Naive thymus-derived CD8-positive, alpha-beta T cell (primary cell): ENCODE measurements around the gene ITPK1. TPM values are rescaled to one million over a fixed set of nuclear protein-coding genes. Genes with fewer than 3 reads are reported as not detected.

ENCODE experiments used
- ATAC-seq, 2 donors: fragments of 150-1000 bp; cut with Tn5 transposase in 1 of 2; sonication (Bioruptor Pico), chemical (Tn5 transposase) in 1 of 2; 1 replicate in 1 of 2; 2 replicates in 1 of 2; pipeline ENCODE4 v1.10.0; 2021; ENCODE audit warnings: mild to moderate bottlenecking in 2 of 2, moderate library complexity in 2 of 2
- POLR2A ChIA-PET: fragments of 350-600 bp; sonication (Branson Sonifier 250); formaldehyde crosslinking; loops from one replicate; lab custom pipeline; 2021; ENCODE audit warnings: antibody characterized with exemption; lab: Charles Lee
- DNase-seq, 10 donors: peaks; one replicate each; pipeline versions ENCODE4 v3.0.0 to v3.0.0-alpha.2; 2020 to 2022
- H3K27ac Mint-ChIP-seq, 10 donors: one replicate each; pipeline ENCODE4 v1.8.0; 2020 to 2022; ENCODE audit warnings: mild to moderate bottlenecking in 10 of 10, mixed read lengths in 10 of 10, moderate library complexity in 4 of 10, inconsistent platforms in 1 of 10
- H3K27me3 Mint-ChIP-seq, 5 donors: one replicate each; pipeline ENCODE4 v1.8.0; 2021 to 2022; ENCODE audit warnings: mixed read lengths in 5 of 5
- H3K36me3 Mint-ChIP-seq, 3 donors: one replicate each; pipeline ENCODE4 v1.8.0; 2020 to 2022; ENCODE audit warnings: mixed read lengths in 3 of 3, mild to moderate bottlenecking in 2 of 3, inconsistent platforms in 1 of 3
- H3K4me1 Mint-ChIP-seq, 4 donors: one replicate each; pipeline ENCODE4 v1.8.0; 2021 to 2022; ENCODE audit warnings: mixed read lengths in 4 of 4
- H3K4me3 Mint-ChIP-seq, 10 donors: one replicate each; pipeline ENCODE4 v1.8.0; 2020 to 2022; ENCODE audit warnings: mild to moderate bottlenecking in 10 of 10, mixed read lengths in 10 of 10, moderate library complexity in 6 of 10, inconsistent platforms in 1 of 10
- H3K9me3 Mint-ChIP-seq, 9 donors: one replicate each; pipeline ENCODE4 v1.8.0; 2020 to 2022; ENCODE audit warnings: mixed read lengths in 9 of 9, mild to moderate bottlenecking in 3 of 9, inconsistent platforms in 1 of 9, moderate library complexity in 1 of 9
- polyA plus RNA-seq, 3 donors: library from polyadenylated mRNA; unstranded; fragments of 300-500 nt; fragmentation: Illumina TruSeq; gene quantifications; one replicate each; pipeline ENCODE4 v1.2.3, GENCODE V29; 2021
- total RNA-seq, 8 experiments: library from RNA in 2 of 8; stranded (reverse) in 2 of 8; gene quantifications; one replicate each; pipeline ENCODE4 v1.2.3 and lab custom pipeline; 2021 to 2026

ITPK1 gene
- total and polyA plus RNA-seq, 5 experiments from 2014 or later: 25.3 to 41.1 (median 33.1) TPM

GRCh38 chr14:93054006-93054405, 61.7 kb downstream of the ITPK1 start:
- peak overlapping the region in 7 of 10 donors; percentile 35 to 82 (median 56) for H3K4me3 Mint-ChIP-seq
- POLR2A ChIA-PET: interaction anchor here (0.8 kb wide), 2 partner anchors 20 to 60 kb away, joined by 3 to 4 read pairs; no protein-coding TSS in a partner anchor
- H3K27me3 Mint-ChIP-seq: no peaks in the 10 kb centered on the region
- H3K27ac Mint-ChIP-seq: peak overlapping the region; percentile 58 to 94 (median 84)
- H3K4me1 Mint-ChIP-seq: peaks cover 36 to 63% (median 52%) of the 10 kb centered on the region in 4 donors
- peaks cover 0 to 11% (median 9%) of the 10 kb centered on the region in 3 donors for H3K36me3 Mint-ChIP-seq
- peak; percentile 43 to 72 for ATAC-seq
- no peaks in the 10 kb centered on the region for H3K9me3 Mint-ChIP-seq
- DNase-seq: no peak

DNA sequence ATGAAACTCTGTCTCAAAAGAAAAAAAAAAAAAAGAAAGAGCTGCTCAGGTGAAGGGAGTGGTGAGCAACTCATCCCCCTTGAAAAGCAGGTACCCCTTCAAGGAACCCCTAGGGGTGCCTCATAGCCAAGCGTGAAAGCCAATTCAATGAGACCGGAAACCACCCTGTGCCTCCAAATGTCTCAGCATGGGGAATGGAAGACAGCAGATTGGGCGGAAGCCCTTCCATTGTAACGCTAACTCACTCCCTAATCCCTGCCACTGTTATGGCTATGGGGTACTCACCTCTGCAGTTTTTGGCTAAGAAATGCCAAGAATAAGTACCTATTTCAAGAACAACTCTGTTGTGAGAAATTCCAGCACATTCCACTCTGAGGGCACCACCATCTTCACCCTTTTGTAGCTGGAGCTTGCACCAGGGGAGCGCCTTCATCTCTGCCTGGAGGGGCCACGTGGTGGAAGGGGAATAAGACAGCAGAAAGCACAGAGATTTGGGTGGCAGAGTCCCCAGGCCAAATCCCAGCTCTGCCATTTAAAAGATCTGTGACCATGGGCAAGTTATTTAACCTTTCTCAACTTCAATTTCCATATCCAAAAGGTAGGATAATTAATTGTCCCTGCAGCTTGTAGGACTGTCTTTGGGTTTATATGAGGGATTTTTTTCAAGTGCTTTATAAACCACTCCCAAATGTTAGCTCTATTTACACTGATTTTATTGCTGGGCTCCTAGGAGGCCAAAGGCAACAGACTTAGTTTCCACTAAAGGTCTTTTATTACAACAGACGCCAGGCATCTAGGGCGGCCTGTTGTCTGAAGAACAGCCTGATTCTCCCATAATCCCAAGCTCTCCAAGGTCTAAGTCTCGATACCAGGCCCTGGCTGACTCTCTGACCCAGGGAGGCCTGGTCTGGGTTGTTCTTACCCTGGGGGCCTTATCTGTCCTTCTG, 63.9 kb downstream of the ITPK1 start:
- peak overlapping the region in 1 of 10 donors; percentile 43 for H3K27ac Mint-ChIP-seq
- H3K4me1 Mint-ChIP-seq: peaks cover 30 to 51% (median 46%) of the 10 kb centered on the region in 4 donors
- H3K9me3 Mint-ChIP-seq: no peaks in the 10 kb centered on the region
- H3K36me3 Mint-ChIP-seq: peaks cover 0 to 11% (median 9%) of the 10 kb centered on the region in 3 donors
- H3K27me3 Mint-ChIP-seq: no peaks in the 10 kb centered on the region
- no peak overlapping the region for H3K4me3 Mint-ChIP-seq
- ATAC-seq: no peak
- POLR2A ChIA-PET: interaction anchor here (0.7 to 0.9 kb wide), 2 partner anchors 8 to 9 kb away, joined by 3 to 5 read pairs; no protein-coding TSS in a partner anchor
- no peak for DNase-seq

DNA sequence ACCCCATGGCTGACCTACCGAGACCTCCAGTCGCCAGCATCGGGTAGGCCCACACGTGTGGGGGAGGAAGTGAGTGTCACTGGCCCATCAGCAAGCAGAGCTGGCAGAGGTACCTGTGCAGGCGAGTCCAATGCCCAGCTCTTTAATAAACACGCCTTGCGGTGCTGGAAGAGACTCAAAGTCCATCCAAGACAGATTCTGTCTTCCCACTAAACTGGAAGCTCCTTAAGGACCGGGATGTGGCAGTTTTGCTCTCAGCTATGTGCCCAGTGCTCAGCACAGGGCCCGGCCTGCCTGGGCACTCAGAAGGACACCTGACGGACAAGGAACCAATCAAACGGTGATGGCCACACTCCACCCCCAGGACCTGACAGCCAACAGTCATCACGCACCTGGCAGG, 65.0 kb downstream of the ITPK1 start:
- POLR2A ChIA-PET: interaction anchor here (0.7 kb wide), 1 partner anchor 10 kb away, joined by 3 read pairs; no protein-coding TSS in a partner anchor
- no peaks in the 10 kb centered on the region for H3K9me3 Mint-ChIP-seq

DNA sequence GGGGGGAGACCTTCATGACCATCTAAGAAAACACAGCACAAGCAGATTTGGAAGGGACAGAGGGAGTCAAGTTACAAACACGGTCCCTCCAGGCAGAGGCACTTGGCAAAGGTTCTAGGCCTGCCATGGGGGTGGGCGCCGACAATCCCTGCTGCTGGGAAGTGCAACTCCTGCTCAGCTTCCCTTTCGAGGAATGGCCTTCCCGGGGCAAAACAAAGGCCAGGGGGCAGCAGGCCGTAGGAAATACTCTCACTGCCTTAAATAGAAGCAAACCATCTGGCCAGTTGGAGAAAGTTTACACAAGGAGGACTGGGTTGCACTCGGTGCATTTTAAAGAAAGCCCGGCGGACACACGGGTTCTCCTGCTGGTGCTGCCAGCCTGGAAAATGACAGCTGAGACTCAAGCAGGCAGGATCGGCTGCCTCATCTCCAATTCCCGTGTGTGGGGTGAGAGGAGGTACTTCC, 65.8 kb downstream of the ITPK1 start:
- Mint-ChIP-seq H3K27me3 (no peaks in the 10 kb centered on the region), H3K4me1 (peaks cover 29 to 46% (median 43%) of the 10 kb centered on the region in 4 donors), H3K27ac (peak overlapping the region in 2 of 10 donors; percentile 5 to 21), H3K9me3 (no peaks in the 10 kb centered on the region), H3K4me3 (no peak overlapping the region), H3K36me3 (peaks cover 0 to 11% (median 9%) of the 10 kb centered on the region in 3 donors)
- DNase-seq: no peak
- no peak for ATAC-seq
- POLR2A ChIA-PET: no interaction called here

More for the DNA sequence above, 65.0 kb downstream of the ITPK1 start:
- peaks cover 32 to 46% (median 43%) of the 10 kb centered on the region in 4 donors for H3K4me1 Mint-ChIP-seq
- H3K36me3 Mint-ChIP-seq: peaks cover 0 to 11% (median 9%) of the 10 kb centered on the region in 3 donors
- ATAC-seq: no peak
- H3K4me3 Mint-ChIP-seq: no peak overlapping the region
- no peak for DNase-seq
- no peak overlapping the region for H3K27ac Mint-ChIP-seq
- no peaks in the 10 kb centered on the region for H3K27me3 Mint-ChIP-seq

DNA sequence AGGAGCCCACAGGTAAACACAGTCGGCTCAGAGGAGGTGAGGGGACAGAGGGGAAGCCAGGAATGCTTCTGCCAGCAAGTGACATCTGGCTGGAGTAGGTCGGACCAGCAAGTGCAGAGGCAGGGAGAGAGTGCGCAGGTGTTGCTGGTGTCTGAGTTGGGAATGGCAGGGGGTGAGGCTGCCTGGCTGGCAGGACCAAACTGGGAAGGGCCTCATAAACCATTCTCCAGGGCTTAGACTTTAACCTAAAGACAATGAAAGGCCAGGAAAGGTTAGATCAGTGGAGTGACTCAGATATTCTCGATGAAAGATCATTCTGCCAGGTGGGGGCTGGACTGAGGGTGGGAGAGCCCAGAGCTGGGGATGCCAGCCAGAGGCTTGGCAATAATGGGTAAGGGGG, 66.4 kb downstream of the ITPK1 start:
- peak overlapping the region in 4 of 10 donors; percentile 5 to 49 (median 47) for H3K27ac Mint-ChIP-seq
- POLR2A ChIA-PET: no interaction called here
- DNase-seq (no peak), ATAC-seq (no peak)
- H3K4me3 Mint-ChIP-seq: no peak overlapping the region
- no peaks in the 10 kb centered on the region for H3K27me3 Mint-ChIP-seq
- peaks cover 31 to 46% (median 43%) of the 10 kb centered on the region in 4 donors for H3K4me1 Mint-ChIP-seq
- H3K36me3 Mint-ChIP-seq: peaks cover 0 to 11% (median 9%) of the 10 kb centered on the region in 3 donors
- no peaks in the 10 kb centered on the region for H3K9me3 Mint-ChIP-seq

- POLR2A ChIA-PET: no interaction called here
- Mint-ChIP-seq H3K4me1 (peaks cover 30 to 46% (median 44%) of the 10 kb centered on the region in 4 donors), H3K27me3 (no peaks in the 10 kb centered on the region), H3K9me3 (no peaks in the 10 kb centered on the region), H3K4me3 (no peak overlapping the region), H3K36me3 (peaks cover 0 to 11% (median 9%) of the 10 kb centered on the region in 3 donors), H3K27ac (peak overlapping the region in 1 of 10 donors; percentile 15)
- DNase-seq (no peak), ATAC-seq (no peak)
These were observed 66.9 kb downstream of the ITPK1 start for GRCh38 chr14:93048843-93049242.

GRCh38 chr14:93047661-93048060, 68.1 kb downstream of the ITPK1 start:
- ATAC-seq (no peak), DNase-seq (no peak)
- Mint-ChIP-seq H3K4me3 (no peak overlapping the region), H3K36me3 (peaks cover 0 to 11% (median 7%) of the 10 kb centered on the region in 3 donors), H3K27me3 (no peaks in the 10 kb centered on the region), H3K4me1 (peaks cover 30 to 51% (median 47%) of the 10 kb centered on the region in 4 donors), H3K9me3 (no peaks in the 10 kb centered on the region), H3K27ac (peak overlapping the region in 3 of 10 donors; percentile 34 to 56 (median 47))
- POLR2A ChIA-PET: interaction anchor here (0.8 kb wide), 1 partner anchor 54 kb away, joined by 3 read pairs; no protein-coding TSS in a partner anchor

GRCh38 chr14:93047157-93047556, 68.6 kb downstream of the ITPK1 start:
- Mint-ChIP-seq H3K27me3 (no peaks in the 10 kb centered on the region), H3K9me3 (no peaks in the 10 kb centered on the region), H3K4me1 (peaks cover 33 to 56% (median 51%) of the 10 kb centered on the region in 4 donors)

DNA sequence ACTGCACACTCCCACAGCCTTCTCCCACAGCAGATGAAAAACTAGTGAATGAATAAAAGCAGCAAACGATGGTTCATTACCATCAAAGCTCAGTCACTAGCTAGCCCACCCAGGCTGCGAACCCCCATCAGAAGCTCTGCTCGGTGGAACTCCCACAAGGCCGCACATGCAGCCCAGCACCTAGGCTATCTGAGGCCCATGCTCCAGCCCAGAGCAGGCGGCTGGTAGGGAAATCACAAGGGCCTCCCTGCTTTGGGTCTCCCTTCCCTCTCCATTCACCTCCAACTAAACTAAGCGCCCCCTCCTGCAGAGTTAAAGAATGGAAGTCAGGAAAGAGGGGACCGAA, 69.0 kb downstream of the ITPK1 start:
- H3K4me1 Mint-ChIP-seq: peaks cover 34 to 61% (median 54%) of the 10 kb centered on the region in 4 donors
- no peak overlapping the region for H3K4me3 Mint-ChIP-seq
- H3K36me3 Mint-ChIP-seq: peaks cover 0 to 10% (median 7%) of the 10 kb centered on the region in 3 donors

More at GRCh38 chr14:93047157-93047556, 68.6 kb downstream of the ITPK1 start:
- Mint-ChIP-seq H3K27ac (peak overlapping the region in 3 of 10 donors; percentile 21 to 47 (median 34)), H3K36me3 (peaks cover 0 to 13% (median 7%) of the 10 kb centered on the region in 3 donors), H3K4me3 (no peak overlapping the region)
- ATAC-seq (no peak), DNase-seq (no peak)
- POLR2A ChIA-PET: interaction anchor here (0.7 to 0.8 kb wide), 2 partner anchors 55 to 68 kb away, joined by 3 read pairs; no protein-coding TSS in a partner anchor

GRCh38 chr14:93045965-93046704, 69.6 kb downstream of the ITPK1 start:
- peak overlapping the region in 8 of 10 donors; percentile 5 to 90 (median 63) for H3K27ac Mint-ChIP-seq
- POLR2A ChIA-PET: interaction anchor here (0.6 kb wide), 1 partner anchor 14 kb away, joined by 3 read pairs; no protein-coding TSS in a partner anchor

More for the DNA sequence above, 69.0 kb downstream of the ITPK1 start:
- ATAC-seq: no peak
- H3K9me3 Mint-ChIP-seq: no peaks in the 10 kb centered on the region
- POLR2A ChIA-PET: interaction anchor here (0.7 kb wide), 1 partner anchor 68 kb away, joined by 3 read pairs; no protein-coding TSS in a partner anchor
- peak overlapping the region in 1 of 10 donors; percentile 34 for H3K27ac Mint-ChIP-seq
- DNase-seq: no peak
- no peaks in the 10 kb centered on the region for H3K27me3 Mint-ChIP-seq

GRCh38 chr14:93045211-93045674, 70.5 kb downstream of the ITPK1 start:
- POLR2A ChIA-PET: interaction anchor here (0.7 kb wide), 1 partner anchor 60 kb away, joined by 3 read pairs; no protein-coding TSS in a partner anchor
- ATAC-seq (no peak), DNase-seq (no peak)
- Mint-ChIP-seq H3K9me3 (no peaks in the 10 kb centered on the region), H3K4me1 (peaks cover 44 to 76% (median 69%) of the 10 kb centered on the region in 4 donors), H3K27me3 (no peaks in the 10 kb centered on the region), H3K4me3 (peak overlapping the region in 1 of 10 donors; percentile 14), H3K27ac (peak overlapping the region in 7 of 10 donors; percentile 1 to 85 (median 53)), H3K36me3 (peaks cover 0 to 10% (median 5%) of the 10 kb centered on the region in 3 donors)

More at GRCh38 chr14:93045965-93046704, 69.6 kb downstream of the ITPK1 start:
- Mint-ChIP-seq H3K4me1 (peaks cover 37 to 67% (median 60%) of the 10 kb centered on the region in 4 donors), H3K27me3 (no peaks in the 10 kb centered on the region), H3K4me3 (peak overlapping the region in 4 of 10 donors; percentile 6 to 37 (median 28)), H3K9me3 (no peaks in the 10 kb centered on the region), H3K36me3 (peaks cover 0 to 10% (median 6%) of the 10 kb centered on the region in 3 donors)
- no peak for DNase-seq
- no peak for ATAC-seq
